ENCODE results near the gene FETUB. TPM values are rescaled to one million over a fixed set of nuclear protein-coding genes. Genes with fewer than 3 reads are reported as not detected.

FETUB gene
- total RNA-seq, 3 donors from 2014 or later (not counting 1 experiment from before 2014, with no cell fraction given), result not detected

GRCh38 chr3:186605561-186606545 is 34.3 kb upstream of the FETUB start:
- ATAC-seq (no peak), DNase-seq (no peak)
- no peaks in the 10 kb centered on the region for H3K27me3 ChIP-seq (ENCODE audit: control insufficient read depth, insufficient read depth, low read length)
- no peaks in the 10 kb centered on the region for H3K9me3 ChIP-seq (ENCODE audit: control insufficient read depth, insufficient read depth, low read length)
- no peaks in the 10 kb centered on the region for H3K4me1 ChIP-seq (ENCODE audit: control insufficient read depth, insufficient read depth, low read length)
- H3K36me3 Mint-ChIP-seq, result no peaks in the 10 kb centered on the region
- no peaks in the 10 kb centered on the region for H3K36me3 ChIP-seq (ENCODE audit: control insufficient read depth, insufficient read depth, low read length)
- H3K4me3 Mint-ChIP-seq, result no peak overlapping the region
- intact Hi-C loops (cut with micrococcal nuclease), result no loop called here
- no peaks in the 10 kb centered on the region for H3K4me1 Mint-ChIP-seq
- peaks cover 0 to 8% of the 10 kb centered on the region in 2 donors for H3K27me3 Mint-ChIP-seq (ENCODE audit: low read depth in 2 of 2)
- H3K27ac ChIP-seq (ENCODE audit: low read length), result no peak overlapping the region
- no peak for TF ChIP-seq CTCF (IDR thresholded peaks at IDR 0.05)
- H3K9me3 Mint-ChIP-seq, result no peaks in the 10 kb centered on the region
- H3K4me3 ChIP-seq (ENCODE audit: low read length), result no peak overlapping the region
- no peak overlapping the region for H3K27ac Mint-ChIP-seq
- 92% methylated on average over 5 of the region's 5 CpGs for WGBS (ENCODE audit: insufficient coverage)

GRCh38 chr3:186608624-186609215 is 31.5 kb upstream of the FETUB start:
- intact Hi-C loops (cut with micrococcal nuclease), result no loop called here
- DNase-seq, result no peak
- no peaks in the 10 kb centered on the region for H3K4me1 ChIP-seq (ENCODE audit: control insufficient read depth, insufficient read depth, low read length)
- H3K9me3 ChIP-seq (ENCODE audit: control insufficient read depth, insufficient read depth, low read length), result no peaks in the 10 kb centered on the region
- H3K36me3 Mint-ChIP-seq, result no peaks in the 10 kb centered on the region
- H3K4me3 ChIP-seq (ENCODE audit: low read length), result no peak overlapping the region
- peaks cover 4% of the 10 kb centered on the region for H3K27me3 ChIP-seq (ENCODE audit: control insufficient read depth, insufficient read depth, low read length)
- no peaks in the 10 kb centered on the region for H3K9me3 Mint-ChIP-seq
- WGBS (ENCODE audit: insufficient coverage), result 90% methylated on average over 2 of the region's 2 CpGs
- H3K36me3 ChIP-seq (ENCODE audit: control insufficient read depth, insufficient read depth, low read length), result no peaks in the 10 kb centered on the region
- H3K4me3 Mint-ChIP-seq, result no peak overlapping the region
- no peak overlapping the region for H3K27ac Mint-ChIP-seq
- peaks cover 12 to 30% of the 10 kb centered on the region in 2 donors for H3K27me3 Mint-ChIP-seq (ENCODE audit: low read depth in 2 of 2)
- no peak for ATAC-seq
- H3K27ac ChIP-seq (ENCODE audit: low read length), result no peak overlapping the region
- no peaks in the 10 kb centered on the region for H3K4me1 Mint-ChIP-seq
- TF ChIP-seq CTCF (IDR thresholded peaks at IDR 0.05), result no peak

GRCh38 chr3:186609247-186609868 is 30.8 kb upstream of the FETUB start:
- no peak overlapping the region for H3K27ac Mint-ChIP-seq
- intact Hi-C loops (cut with micrococcal nuclease), result no loop called here
- Histone ChIP-seq H3K27me3 (ENCODE audit: control insufficient read depth, insufficient read depth, low read length) (peaks cover 8% of the 10 kb centered on the region), H3K27ac (ENCODE audit: low read length) (no peak overlapping the region), H3K36me3 (ENCODE audit: control insufficient read depth, insufficient read depth, low read length) (no peaks in the 10 kb centered on the region), H3K9me3 (ENCODE audit: control insufficient read depth, insufficient read depth, low read length) (no peaks in the 10 kb centered on the region), H3K4me1 (ENCODE audit: control insufficient read depth, insufficient read depth, low read length) (peaks cover under 1% of the 10 kb centered on the region), H3K4me3 (ENCODE audit: low read length) (no peak overlapping the region)
- H3K9me3 Mint-ChIP-seq, result no peaks in the 10 kb centered on the region
- ATAC-seq (no peak), DNase-seq (no peak)
- TF ChIP-seq CTCF (IDR thresholded peaks at IDR 0.05), result no peak
- 89% methylated on average over 7 of the region's 8 CpGs for WGBS (ENCODE audit: insufficient coverage)
- no peaks in the 10 kb centered on the region for H3K36me3 Mint-ChIP-seq
- H3K4me1 Mint-ChIP-seq, result peaks cover 0 to 3% of the 10 kb centered on the region in 2 donors
- H3K4me3 Mint-ChIP-seq, result no peak overlapping the region
- H3K27me3 Mint-ChIP-seq (ENCODE audit: low read depth in 2 of 2), result peaks cover 13 to 36% of the 10 kb centered on the region in 2 donors

All from natural killer cell (primary cell).